HUES6 (cell line): ENCODE measurements around the gene AADACL3.

Experiments
- H3K27ac ChIP-seq: 2 replicates; pipeline ENCODE4 v1.7.0; 2013; ENCODE audit warnings: low read depth, mild to moderate bottlenecking, low read length, inconsistent platforms
- H3K27me3 ChIP-seq: 2 replicates; pipeline ENCODE4 v1.6.1; 2013; ENCODE audit warnings: low read length; ENCODE audit not compliant: control insufficient read depth, insufficient read depth
- H3K36me3 ChIP-seq: 2 replicates; pipeline ENCODE4 v1.6.1; 2013; ENCODE audit warnings: low read length; ENCODE audit not compliant: control insufficient read depth, insufficient read depth
- H3K4me1 ChIP-seq: 2 replicates; pipeline ENCODE4 v1.6.1; 2013; ENCODE audit warnings: low read length; ENCODE audit not compliant: control insufficient read depth, insufficient read depth
- H3K4me3 ChIP-seq: 2 replicates; pipeline ENCODE4 v1.5.1; 2013; ENCODE audit warnings: low read depth, low read length
- H3K9ac ChIP-seq: one replicate; pipeline ENCODE4 v1.6.1; 2013; ENCODE audit warnings: mild to moderate bottlenecking, low read length
- H3K9me3 ChIP-seq: 2 replicates; pipeline ENCODE4 v1.6.1; 2013; ENCODE audit warnings: low read depth, low read length; ENCODE audit not compliant: control insufficient read depth, insufficient read depth

AADACL3 gene

GRCh38 chr1:12769976-12770505 lies 54.1 kb downstream of the AADACL3 start:
- H3K27ac ChIP-seq = no peak overlapping the region
- H3K36me3 ChIP-seq = no peaks in the 10 kb centered on the region
- no peaks in the 10 kb centered on the region for H3K9me3 ChIP-seq
- no peaks in the 10 kb centered on the region; the same call in 1 of the 2 replicates for H3K4me1 ChIP-seq
- peaks cover 6% of the 10 kb centered on the region; the same call in 1 of the 2 replicates for H3K27me3 ChIP-seq
- no peak overlapping the region for H3K9ac ChIP-seq
- no peak overlapping the region for H3K4me3 ChIP-seq

- Histone ChIP-seq H3K9ac (no peak overlapping the region), H3K36me3 (no peaks in the 10 kb centered on the region), H3K4me3 (no peak overlapping the region), H3K27me3 (peaks cover 6% of the 10 kb centered on the region; the same call in 1 of the 2 replicates), H3K9me3 (no peaks in the 10 kb centered on the region), H3K4me1 (no peaks in the 10 kb centered on the region; the same call in 1 of the 2 replicates), H3K27ac (no peak overlapping the region)
Observed at GRCh38 chr1:12770620-12771019, 54.7 kb downstream of the AADACL3 start.

GRCh38 chr1:12771186-12771585 lies 55.3 kb downstream of the AADACL3 start:
- Histone ChIP-seq H3K27me3 (peaks cover 6% of the 10 kb centered on the region; the same call in 1 of the 2 replicates), H3K4me1 (no peaks in the 10 kb centered on the region; the same call in 1 of the 2 replicates), H3K36me3 (no peaks in the 10 kb centered on the region), H3K9ac (no peak overlapping the region), H3K9me3 (no peaks in the 10 kb centered on the region), H3K4me3 (no peak overlapping the region), H3K27ac (no peak overlapping the region)

GRCh38 chr1:12772520-12772919 lies 56.6 kb downstream of the AADACL3 start:
- H3K27me3 ChIP-seq = peaks cover 6% of the 10 kb centered on the region; the same call in 1 of the 2 replicates

GRCh38 chr1:12773438-12773837 lies 57.5 kb downstream of the AADACL3 start, which contains the start of gene PRAMEF12:
TSS of gene PRAMEF12 (plus strand) at chr1:12773738. CDS start at chr1:12774868, 1,130 bp downstream.
- H3K4me1 ChIP-seq = no peaks in the 10 kb centered on the region; the same call in 1 of the 2 replicates
- peaks cover 6% of the 10 kb centered on the region; the same call in 1 of the 2 replicates for H3K27me3 ChIP-seq
- H3K27ac ChIP-seq = no peak within 1 kb of the TSS
- H3K36me3 ChIP-seq = no peaks in the 10 kb centered on the region
- H3K4me3 ChIP-seq = no peak within 1 kb of the TSS
- no peak within 1 kb of the TSS for H3K9ac ChIP-seq
- no peaks in the 10 kb centered on the region for H3K9me3 ChIP-seq

More at GRCh38 chr1:12772520-12772919, 56.6 kb downstream of the AADACL3 start:
- no peak overlapping the region for H3K27ac ChIP-seq
- H3K36me3 ChIP-seq = no peaks in the 10 kb centered on the region
- H3K9me3 ChIP-seq = no peaks in the 10 kb centered on the region
- H3K9ac ChIP-seq = no peak overlapping the region
- no peaks in the 10 kb centered on the region; the same call in 1 of the 2 replicates for H3K4me1 ChIP-seq
- no peak overlapping the region for H3K4me3 ChIP-seq

GRCh38 chr1:12774801-12775345 lies 59.0 kb downstream of the AADACL3 start:
- no peaks in the 10 kb centered on the region for H3K9me3 ChIP-seq
- no peaks in the 10 kb centered on the region for H3K4me1 ChIP-seq
- no peak overlapping the region for H3K27ac ChIP-seq
- H3K9ac ChIP-seq = no peak overlapping the region
- H3K4me3 ChIP-seq = no peak overlapping the region
- no peaks in the 10 kb centered on the region for H3K36me3 ChIP-seq
- peaks cover 6% of the 10 kb centered on the region; the same call in 1 of the 2 replicates for H3K27me3 ChIP-seq

- Histone ChIP-seq H3K27me3 (peaks cover under 1% of the 10 kb centered on the region; the same call in 1 of the 2 replicates), H3K9me3 (no peaks in the 10 kb centered on the region), H3K4me1 (no peaks in the 10 kb centered on the region), H3K27ac (no peak overlapping the region), H3K36me3 (no peaks in the 10 kb centered on the region), H3K4me3 (no peak overlapping the region), H3K9ac (no peak overlapping the region)
Observed at GRCh38 chr1:12775443-12775842, 59.5 kb downstream of the AADACL3 start.

- H3K27me3 ChIP-seq = no peaks in the 10 kb centered on the region
- no peaks in the 10 kb centered on the region for H3K4me1 ChIP-seq
- no peaks in the 10 kb centered on the region for H3K36me3 ChIP-seq
- no peaks in the 10 kb centered on the region for H3K9me3 ChIP-seq
- H3K27ac ChIP-seq = no peak overlapping the region
- H3K9ac ChIP-seq = no peak overlapping the region
- no peak overlapping the region for H3K4me3 ChIP-seq
Observed at GRCh38 chr1:12776801-12777557, 61.1 kb downstream of the AADACL3 start.
